ENCODE data around the gene CREBBP.

GRCh38 chr16:3770530-3770929, 110.0 kb downstream of the CREBBP start:
- no peak for TF ChIP-seq POLR2AphosphoS5 (IDR thresholded peaks at IDR 0.05; ENCODE audit: borderline replicate concordance, low read depth, low read length)
- no peak for TF ChIP-seq EZH2 (IDR thresholded peaks at IDR 0.05)
- TF ChIP-seq FOXP2 (optimal IDR thresholded peaks at IDR 0.05; ENCODE audit: control extremely low read depth, extremely low read length, insufficient read depth), result no peak

All from SK-N-MC (cell line).